A549 (cell line): ENCODE data around the gene ATP6V0C. TPM values are rescaled to one million over a fixed set of nuclear protein-coding genes. Genes with fewer than 3 reads are reported as not detected.

ENCODE experiments used
- ATAC-seq, 2 experiments: fragments of 200-7000 bp in 1 of 2; fragments of >200 bp in 1 of 2; cut with Nextera tagmentation in 1 of 2; cut with Tn5 transposase in 1 of 2; 3 replicates each; pipeline versions ENCODE4 v1.8.0 to v1.9.1; 2018 to 2020; ENCODE audit warnings: mild to moderate bottlenecking in 1 of 2, moderate library complexity in 1 of 2
- CTCF ChIA-PET: fragments of 300-600 bp; sonication (Branson Sonifier 250); formaldehyde crosslinking; extraction: SDS; loops from one replicate; lab custom pipeline; 2021; ENCODE audit warnings: antibody characterized with exemption, inconsistent platforms; lab: Yijun Ruan, JAX
- POLR2A ChIA-PET: fragments of 350-600 bp; formaldehyde crosslinking; extraction: SDS; loops from one replicate; lab custom pipeline; 2021; ENCODE audit warnings: antibody characterized with exemption, inconsistent platforms; lab: Yijun Ruan, JAX
- DNase-seq, 2 experiments: peaks; one replicate each; pipeline versions ENCODE4 v3.0.0 to v3.0.0-alpha.2; 2011 to 2016; ENCODE audit warnings: low read depth in 1 of 2, low spot score in 1 of 2
- FAIRE-seq: peaks from 2 replicates; lab custom pipeline; 2011; peaks lifted over from hg19 to GRCh38; lab: Jason Lieb, UNC
- H3K27ac ChIP-seq, 2 experiments: fragments of >200 bp; sonication (Bioruptor Twin); formaldehyde crosslinking; 3 replicates each; pipeline ENCODE4 v1.5.1; 2016 to 2017
- H3K4me1 ChIP-seq: fragments of >200 bp; sonication (Bioruptor Twin); formaldehyde crosslinking; 3 replicates; pipeline ENCODE4 v1.6.1; 2016
- H3K4me2 ChIP-seq: fragments of >200 bp; sonication (Bioruptor Twin); formaldehyde crosslinking; 3 replicates; pipeline ENCODE4 v1.6.1; 2016
- H3K4me3 ChIP-seq: fragments of >200 bp; sonication (Bioruptor Twin); formaldehyde crosslinking; 3 replicates; pipeline ENCODE4 v1.5.1; 2016
- H3K9me3 ChIP-seq: fragments of >200 bp; sonication (Bioruptor Twin); formaldehyde crosslinking; 3 replicates; pipeline ENCODE4 v1.6.1; 2016
- BHLHE40 ChIP-seq: IDR thresholded peaks from 2 replicates; pipeline ENCODE4 v1.6.1; 2012; ENCODE audit warnings: low read depth, low read length, inconsistent platforms
- CHD2 ChIP-seq: fragments of 150-350 bp; IDR thresholded peaks from 2 replicates; pipeline ENCODE4 v1.6.1; 2014; ENCODE audit warnings: low read length; ENCODE audit not compliant: partially characterized antibody
- CHD4 ChIP-seq: fragments of 200-600 bp; sonication (generic); IDR thresholded peaks from 2 replicates; pipeline ENCODE4 v1.6.1; 2016; ENCODE audit warnings: antibody characterized with exemption, mild to moderate bottlenecking, borderline replicate concordance
- ELK1 ChIP-seq: fragments of 150-350 bp; IDR thresholded peaks from 2 replicates; pipeline ENCODE4 v1.6.1; 2014; ENCODE audit warnings: low read depth, mild to moderate bottlenecking, low read length
- EP300 ChIP-seq, 2 experiments: fragments of >200 bp; sonication (Bioruptor Twin); formaldehyde crosslinking; IDR thresholded peaks; 2 replicates in 1 of 2; 3 replicates in 1 of 2; pipeline ENCODE4 v1.6.1; 2016 to 2017
- HMGXB4 ChIP-seq: fragments of 250-450 bp; sonication (Bioruptor Pico); IDR thresholded peaks from 2 replicates; pipeline ENCODE4 v1.5.0; 2021; ENCODE audit warnings: mild to moderate bottlenecking, moderate library complexity, borderline replicate concordance
- HOXB13 ChIP-seq: fragments of 250-450 bp; sonication (Bioruptor Pico); IDR thresholded peaks from 2 replicates; pipeline ENCODE4 v1.5.0; 2020; ENCODE audit warnings: low read depth, mild to moderate bottlenecking, moderate library complexity
- JUNB ChIP-seq: fragments of >200 bp; sonication (Bioruptor Twin); formaldehyde crosslinking; IDR thresholded peaks from 2 replicates; pipeline ENCODE4 v1.6.1; 2016
- KDM5A ChIP-seq: fragments of 200-600 bp; sonication (generic); IDR thresholded peaks from 2 replicates; pipeline ENCODE4 v1.6.1; 2016; ENCODE audit warnings: antibody characterized with exemption, mild to moderate bottlenecking
- NFE2L2 ChIP-seq: fragments of 150-350 bp; conservative IDR thresholded peaks from 2 replicates; pipeline ENCODE4 v1.6.1; 2014; ENCODE audit warnings: low read length
- NR3C1 ChIP-seq: fragments of >200 bp; sonication (Bioruptor Twin); formaldehyde crosslinking; IDR thresholded peaks from 3 replicates; pipeline ENCODE4 v1.6.1; 2017
- PBX3 ChIP-seq: IDR thresholded peaks from 2 replicates; pipeline ENCODE4 v1.6.1; 2012
- RAD21 ChIP-seq, 2 experiments: fragments of >200 bp in 1 of 2; sonication (Bioruptor Twin) in 1 of 2; formaldehyde crosslinking in 1 of 2; IDR thresholded peaks in 1 of 2; conservative IDR thresholded peaks in 1 of 2; 2 replicates in 1 of 2; 3 replicates in 1 of 2; pipeline ENCODE4 v1.6.1; 2012 to 2018; ENCODE audit warnings: inconsistent platforms in 1 of 2
- RARB ChIP-seq: fragments of 250-450 bp; sonication (Bioruptor Pico); IDR thresholded peaks from 2 replicates; pipeline ENCODE4 v1.8.0; 2021; ENCODE audit warnings: mild to moderate bottlenecking, moderate library complexity
- RCOR1 ChIP-seq: fragments of 150-350 bp; IDR thresholded peaks from 2 replicates; pipeline ENCODE4 v1.6.1; 2014; ENCODE audit warnings: antibody characterized with exemption, low read length, low read depth
- TFCP2L1 ChIP-seq: fragments of 250-450 bp; sonication (Bioruptor Pico); IDR thresholded peaks from 2 replicates; pipeline ENCODE4 v1.5.0; 2021; ENCODE audit warnings: mild to moderate bottlenecking
- USF2 ChIP-seq: fragments of 450-650 bp; IDR thresholded peaks from 2 replicates; pipeline ENCODE4 v1.6.1; 2014; ENCODE audit warnings: antibody characterized with exemption
- ZC3H11A ChIP-seq: fragments of 450-650 bp; IDR thresholded peaks from 2 replicates; pipeline ENCODE4 v1.6.1; 2014; ENCODE audit warnings: antibody characterized with exemption, mild to moderate bottlenecking
- ZFP36 ChIP-seq: fragments of 450-650 bp; IDR thresholded peaks from 2 replicates; pipeline ENCODE4 v1.6.1; 2014; ENCODE audit warnings: borderline replicate concordance; ENCODE audit not compliant: partially characterized antibody
- WGBS: methylation state at CpG from one replicate; pipeline ENCODE4 v1.1.6; 2017; ENCODE audit errors: missing lambda C conversion rate; 5-methylcytosine and 5-hydroxymethylcytosine counted together
- polyA plus RNA-seq, 4 experiments: library from polyadenylated mRNA; depleted of rRNA in 3 of 4; stranded (reverse); fragments of >200 nt; fragmentation: RNase III in 1 of 4; extraction: RNeasy Plus Mini Kit Qiagen cat#74134 plus additional on column Dnase treatment in 1 of 4; gene quantifications; 2 replicates in 3 of 4; 3 replicates in 1 of 4; pipeline ENCODE4 v1.2.3, GENCODE V29; 2011 to 2017

Gene ATP6V0C
- polyA plus RNA-seq, 2 of the 4 experiments (the other 2 are of a cell fraction) = 9.4 to 153 TPM

DNA sequence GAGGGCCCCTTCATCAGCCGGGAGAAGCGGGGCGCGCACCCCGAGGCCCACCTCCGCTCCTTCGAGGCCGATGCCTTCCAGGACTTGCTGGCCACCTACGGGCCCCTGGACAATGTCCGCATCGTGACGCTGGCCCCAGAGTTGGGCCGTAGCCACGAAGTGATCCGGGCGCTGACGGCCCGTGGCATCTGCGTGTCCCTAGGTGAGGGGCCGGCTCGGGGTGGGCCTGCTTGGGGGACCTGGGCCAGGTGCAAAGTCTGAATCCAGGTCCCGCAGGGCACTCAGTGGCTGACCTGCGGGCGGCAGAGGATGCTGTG, 14.0 kb downstream of the ATP6V0C start:
- 95% methylated on average over 9 of the region's 24 CpGs for WGBS
- TF ChIP-seq HOXB13 (CRISPR knock-in tag) (no peak), ZFP36 (no peak), JUNB (no peak), TFCP2L1 (CRISPR knock-in tag) (no peak), EP300 (IDR thresholded peaks at IDR 0.05) (no peak), RARB (CRISPR knock-in tag) (no peak), HMGXB4 (CRISPR knock-in tag) (no peak), BHLHE40 (no peak), ZC3H11A (no peak), KDM5A (no peak), RAD21 (conservative IDR thresholded peaks at IDR 0.05 in 1 of 2, IDR thresholded peaks at IDR 0.05 in 1 of 2) (no peak), NR3C1 (no peak), PBX3 (no peak), USF2 (no peak), CHD4 (no peak), CHD2 (no peak), ELK1 (no peak)
- CTCF ChIA-PET = no interaction called here
- Histone ChIP-seq H3K27ac (no peak overlapping the region), H3K4me1 (peaks cover 9% of the 10 kb centered on the region), H3K9me3 (no peaks in the 10 kb centered on the region), H3K4me2 (no peak overlapping the region), H3K4me3 (no peak overlapping the region)
- FAIRE-seq (no peak), ATAC-seq (no peak), DNase-seq (no peak)
- POLR2A ChIA-PET = no interaction called here

GRCh38 chr16:2528161-2529060, 14.7 kb downstream of the ATP6V0C start:
- FAIRE-seq (no peak), DNase-seq (no peak), ATAC-seq (no peak)
- Histone ChIP-seq H3K27ac (no peak overlapping the region), H3K4me2 (no peak overlapping the region), H3K9me3 (no peaks in the 10 kb centered on the region), H3K4me1 (peaks cover 15% of the 10 kb centered on the region), H3K4me3 (no peak overlapping the region)
- ChIA-PET POLR2A (no interaction called here), CTCF (no interaction called here)
- no peak for TF ChIP-seq BHLHE40
- no peak for TF ChIP-seq RCOR1
- no peak for TF ChIP-seq ZC3H11A
- TF ChIP-seq KDM5A = no peak
- TF ChIP-seq NFE2L2 = no peak
- TF ChIP-seq, all 56 proteins: peak for 0
- 89% methylated on average over 30 of the region's 36 CpGs for WGBS
